Muscle of leg (tissue), 11 donors: ENCODE results near the gene TUG1. TPM values are rescaled to one million over a fixed set of nuclear protein-coding genes. Genes with fewer than 3 reads are reported as not detected.

Source experiments
- DNase-seq: peaks from one replicate; pipeline ENCODE4 v3.0.0; 2013
- H3K27ac ChIP-seq: one replicate; pipeline ENCODE4 v1.5.1; 2013; ENCODE audit warnings: mild to moderate bottlenecking, low read length, control low read depth
- H3K27me3 ChIP-seq: one replicate; pipeline ENCODE4 v1.6.1; 2013; ENCODE audit warnings: low read length; ENCODE audit not compliant: control insufficient read depth, insufficient read depth
- H3K36me3 ChIP-seq: one replicate; pipeline ENCODE4 v1.6.1; 2013; ENCODE audit warnings: low read length; ENCODE audit not compliant: control insufficient read depth, insufficient read depth
- H3K4me1 ChIP-seq: one replicate; pipeline ENCODE4 v1.6.1; 2013; ENCODE audit warnings: low read length; ENCODE audit not compliant: control insufficient read depth, insufficient read depth
- H3K4me3 ChIP-seq: one replicate; pipeline ENCODE4 v1.5.1; 2013; ENCODE audit warnings: low read length, control low read depth
- H3K9me3 ChIP-seq: replicated peaks from 2 replicates; pipeline ENCODE4 v1.6.1; 2013; ENCODE audit warnings: low read depth, low read length; ENCODE audit not compliant: control insufficient read depth
- WGBS: methylation state at CpG from one replicate; pipeline ENCODE4 v1.1.5; 2013; ENCODE audit warnings: missing lambda C conversion rate; ENCODE audit not compliant: insufficient coverage; 5-methylcytosine and 5-hydroxymethylcytosine counted together
- polyA plus RNA-seq, 8 donors: library from polyadenylated mRNA; unstranded; fragments of 120-200 nt; gene quantifications; one replicate each; pipeline versions ENCODE4 v1.2.1 to v1.2.3, GENCODE V29; 2013; ENCODE audit warnings: inconsistent platforms in 1 of 8, low replicate concordance in 1 of 8; ENCODE audit not compliant: insufficient read length in 8 of 8, insufficient read depth in 1 of 8
- total RNA-seq: library from RNA; stranded (reverse); fragments of 120-200 nt; gene quantifications from one replicate; pipeline ENCODE4 v1.2.4, GENCODE V29; 2013

Gene TUG1
- total and polyA plus RNA-seq, 9 donors, result 69.2 to 126 (median 108) TPM

GRCh38 chr22:30990690-30991089 is 21.6 kb downstream of the TUG1 start:
- Histone ChIP-seq H3K4me1 (no peaks in the 10 kb centered on the region), H3K4me3 (no peak overlapping the region), H3K27me3 (no peaks in the 10 kb centered on the region), H3K27ac (no peak overlapping the region), H3K9me3 (peaks cover 35% of the 10 kb centered on the region), H3K36me3 (no peaks in the 10 kb centered on the region)
- no CpG with 5 or more reads among the region's 1 CpG for WGBS
- no peak for DNase-seq

- H3K4me3 ChIP-seq, result no peak overlapping the region
- H3K27me3 ChIP-seq, result no peaks in the 10 kb centered on the region
- H3K4me1 ChIP-seq, result no peaks in the 10 kb centered on the region
- H3K36me3 ChIP-seq, result no peaks in the 10 kb centered on the region
- DNase-seq, result no peak
- WGBS, result 47% methylated on average over 2 of the region's 2 CpGs
- H3K9me3 ChIP-seq, result peaks cover 21% of the 10 kb centered on the region
- no peak overlapping the region for H3K27ac ChIP-seq
These were observed 23.5 kb downstream of the TUG1 start for GRCh38 chr22:30992565-30992964.

- no CpG with 5 or more reads among the region's 1 CpG for WGBS
- no peak for DNase-seq
- Histone ChIP-seq H3K27me3 (no peaks in the 10 kb centered on the region), H3K9me3 (peaks cover 12% of the 10 kb centered on the region), H3K4me1 (no peaks in the 10 kb centered on the region), H3K36me3 (no peaks in the 10 kb centered on the region), H3K4me3 (no peak overlapping the region), H3K27ac (no peak overlapping the region)
These were observed 25.9 kb downstream of the TUG1 start for GRCh38 chr22:30994960-30995359.

- Histone ChIP-seq H3K9me3 (peaks cover 5% of the 10 kb centered on the region), H3K27me3 (no peaks in the 10 kb centered on the region), H3K36me3 (no peaks in the 10 kb centered on the region), H3K4me3 (no peak overlapping the region), H3K4me1 (no peaks in the 10 kb centered on the region), H3K27ac (no peak overlapping the region)
- WGBS, result no CpG with 5 or more reads among the region's 2 CpGs
- no peak for DNase-seq
These were observed 27.4 kb downstream of the TUG1 start for GRCh38 chr22:30996462-30996861.

- Histone ChIP-seq H3K9me3 (no peaks in the 10 kb centered on the region), H3K27ac (no peak overlapping the region)
- WGBS, result 86% methylated on average over 1 of the region's 4 CpGs
These were observed 29.3 kb downstream of the TUG1 start for GRCh38 chr22:30998329-30998728.

GRCh38 chr22:31001124-31001770 is 32.2 kb downstream of the TUG1 start:
- Histone ChIP-seq H3K4me1 (no peaks in the 10 kb centered on the region), H3K4me3 (no peak overlapping the region), H3K9me3 (peaks cover 10% of the 10 kb centered on the region), H3K27me3 (no peaks in the 10 kb centered on the region), H3K36me3 (no peaks in the 10 kb centered on the region), H3K27ac (no peak overlapping the region)
- no peak for DNase-seq
- WGBS, result 87% methylated on average over 2 of the region's 6 CpGs

More at GRCh38 chr22:30998329-30998728, 29.3 kb downstream of the TUG1 start:
- H3K27me3 ChIP-seq, result no peaks in the 10 kb centered on the region
- no peaks in the 10 kb centered on the region for H3K36me3 ChIP-seq
- no peak for DNase-seq
- no peaks in the 10 kb centered on the region for H3K4me1 ChIP-seq
- H3K4me3 ChIP-seq, result no peak overlapping the region

GRCh38 chr22:31005535-31005934 is 36.5 kb downstream of the TUG1 start:
- H3K36me3 ChIP-seq, result no peaks in the 10 kb centered on the region
- no peak overlapping the region for H3K4me3 ChIP-seq
- H3K27me3 ChIP-seq, result no peaks in the 10 kb centered on the region
- no peak for DNase-seq
- no peaks in the 10 kb centered on the region for H3K4me1 ChIP-seq
- no peak overlapping the region for H3K27ac ChIP-seq
- H3K9me3 ChIP-seq, result peaks cover 10% of the 10 kb centered on the region

GRCh38 chr22:31019191-31019930 is 50.3 kb downstream of the TUG1 start:
- no peaks in the 10 kb centered on the region for H3K4me1 ChIP-seq
- H3K4me3 ChIP-seq, result no peak overlapping the region
- H3K36me3 ChIP-seq, result no peaks in the 10 kb centered on the region
- H3K27ac ChIP-seq, result no peak overlapping the region
- H3K9me3 ChIP-seq, result no peaks in the 10 kb centered on the region
- whole genome bisulfite sequencing, result 83% methylated on average over 3 of the region's 3 CpGs
- no peak for DNase-seq
- peaks cover 2% of the 10 kb centered on the region for H3K27me3 ChIP-seq

GRCh38 chr22:31020334-31020733 is 51.3 kb downstream of the TUG1 start:
- Histone ChIP-seq H3K4me3 (no peak overlapping the region), H3K4me1 (no peaks in the 10 kb centered on the region), H3K27me3 (peaks cover under 1% of the 10 kb centered on the region), H3K36me3 (no peaks in the 10 kb centered on the region), H3K27ac (no peak overlapping the region), H3K9me3 (no peaks in the 10 kb centered on the region)
- no peak for DNase-seq
- WGBS, result 100% methylated on average over 2 of the region's 4 CpGs

GRCh38 chr22:31022516-31022915 is 53.5 kb downstream of the TUG1 start:
- H3K27me3 ChIP-seq, result no peaks in the 10 kb centered on the region
- WGBS, result no CpG with 5 or more reads among the region's 5 CpGs
- no peak overlapping the region for H3K4me3 ChIP-seq
- no peak overlapping the region for H3K27ac ChIP-seq
- no peaks in the 10 kb centered on the region for H3K9me3 ChIP-seq
- DNase-seq, result no peak
- H3K36me3 ChIP-seq, result no peaks in the 10 kb centered on the region
- H3K4me1 ChIP-seq, result no peaks in the 10 kb centered on the region
